H9 (cell line): ENCODE results near the gene SPATA16. TPM values are rescaled to one million over a fixed set of nuclear protein-coding genes. Genes with fewer than 3 reads are reported as not detected.

ENCODE experiments used
- DNase-seq: peaks from one replicate; pipeline ENCODE4 v3.0.0-alpha.2; 2017
- H2AFZ ChIP-seq: one replicate; pipeline ENCODE4 v1.6.1; 2013; ENCODE audit warnings: mild to moderate bottlenecking, low read length, control low read depth, moderate library complexity
- H2AK5ac ChIP-seq: 2 replicates; pipeline ENCODE4 v1.6.1; 2013; ENCODE audit warnings: low read length, control low read depth, mixed read lengths; ENCODE audit not compliant: insufficient read length
- H2BK120ac ChIP-seq: one replicate; pipeline ENCODE4 v1.6.1; 2013; ENCODE audit warnings: low read depth, mild to moderate bottlenecking, low read length, control low read depth, inconsistent platforms; ENCODE audit not compliant: poor library complexity, severe bottlenecking
- H2BK12ac ChIP-seq: 2 replicates; pipeline ENCODE4 v1.6.1; 2013; ENCODE audit warnings: low read length, control low read depth, mixed read lengths, low read depth; ENCODE audit not compliant: insufficient read length
- H2BK15ac ChIP-seq: 2 replicates; pipeline ENCODE4 v1.6.1; 2013; ENCODE audit warnings: low read depth, low read length, control low read depth
- H2BK20ac ChIP-seq: one replicate; pipeline ENCODE4 v1.6.1; 2013; ENCODE audit warnings: low read depth, mild to moderate bottlenecking, low read length, control low read depth, inconsistent platforms; ENCODE audit not compliant: poor library complexity, severe bottlenecking
- H2BK5ac ChIP-seq: 2 replicates; pipeline ENCODE4 v1.6.1; 2013; ENCODE audit warnings: low read length, control low read depth, mixed read lengths; ENCODE audit not compliant: insufficient read length
- H3K14ac ChIP-seq: 2 replicates; pipeline ENCODE4 v1.6.1; 2013; ENCODE audit warnings: low read length, control low read depth; ENCODE audit not compliant: insufficient read depth
- H3K18ac ChIP-seq: 2 replicates; pipeline ENCODE4 v1.6.1; 2013; ENCODE audit warnings: low read depth, mild to moderate bottlenecking, mixed read lengths, low read length, control low read depth; ENCODE audit not compliant: insufficient read length
- H3K23ac ChIP-seq: 2 replicates; pipeline ENCODE4 v1.6.1; 2013; ENCODE audit warnings: low read length, control low read depth, mixed read lengths, low read depth; ENCODE audit not compliant: insufficient read length
- H3K23me2 ChIP-seq: 2 replicates; pipeline ENCODE4 v1.6.1; 2013; ENCODE audit warnings: low read depth, mild to moderate bottlenecking, mixed read lengths, low read length, control low read depth; ENCODE audit not compliant: insufficient read length, poor library complexity, severe bottlenecking
- H3K27ac ChIP-seq: 2 replicates; pipeline ENCODE4 v1.5.1; 2013; ENCODE audit warnings: low read length, control low read depth, mixed read lengths, low read depth; ENCODE audit not compliant: insufficient read length
- H3K27me3 ChIP-seq: 2 replicates; pipeline ENCODE4 v1.6.1; 2013; ENCODE audit warnings: low read length, control low read depth, inconsistent platforms; ENCODE audit not compliant: insufficient read depth
- H3K4ac ChIP-seq: 2 replicates; pipeline ENCODE4 v1.6.1; 2013; ENCODE audit warnings: low read depth, mild to moderate bottlenecking, control low read depth, inconsistent platforms, low read length, moderate library complexity
- H3K4me1 ChIP-seq: 2 replicates; pipeline ENCODE4 v1.6.1; 2013; ENCODE audit warnings: low read length, control low read depth, inconsistent platforms; ENCODE audit not compliant: insufficient read depth
- H3K4me2 ChIP-seq: 2 replicates; pipeline ENCODE4 v1.6.1; 2013; ENCODE audit warnings: low read length, control low read depth, mixed read lengths; ENCODE audit not compliant: insufficient read length, insufficient read depth
- H3K56ac ChIP-seq: 2 replicates; pipeline ENCODE4 v1.6.1; 2013; ENCODE audit warnings: low read depth, mild to moderate bottlenecking, mixed read lengths, low read length, control low read depth; ENCODE audit not compliant: insufficient read length
- H3K79me1 ChIP-seq: 2 replicates; pipeline ENCODE4 v1.6.1; 2013; ENCODE audit warnings: low read depth, mild to moderate bottlenecking, moderate library complexity, low read length, control low read depth, inconsistent platforms; ENCODE audit not compliant: insufficient read depth, poor library complexity, severe bottlenecking
- H3K79me2 ChIP-seq: 2 replicates; pipeline ENCODE4 v1.6.1; 2013; ENCODE audit warnings: low read length, control low read depth, inconsistent platforms; ENCODE audit not compliant: insufficient read depth
- H3K9ac ChIP-seq: 2 replicates; pipeline ENCODE4 v1.6.1; 2013; ENCODE audit warnings: low read length, control low read depth, mixed read lengths; ENCODE audit not compliant: insufficient read length; ENCODE audit errors: extremely low read depth
- H3K9me3 ChIP-seq: one replicate; pipeline ENCODE4 v1.6.1; 2013; ENCODE audit warnings: low read depth, low read length, inconsistent platforms; ENCODE audit not compliant: control insufficient read depth
- H3T11ph ChIP-seq: one replicate; pipeline ENCODE4 v1.6.1; 2013; ENCODE audit warnings: mild to moderate bottlenecking, low read length, control low read depth, inconsistent platforms
- H4K20me1 ChIP-seq: one replicate; pipeline ENCODE4 v1.6.1; 2013; ENCODE audit not compliant: control insufficient read depth, insufficient read length, insufficient read depth
- H4K5ac ChIP-seq: 2 replicates; pipeline ENCODE4 v1.6.1; 2013; ENCODE audit warnings: low read depth, mild to moderate bottlenecking, mixed read lengths, low read length, control low read depth; ENCODE audit not compliant: insufficient read length
- H4K8ac ChIP-seq: replicated peaks from 2 replicates; pipeline ENCODE4 v1.6.1; 2013; ENCODE audit warnings: low read length, control low read depth, mixed read lengths, low read depth; ENCODE audit not compliant: insufficient read length
- H4K91ac ChIP-seq: 2 replicates; pipeline ENCODE4 v1.6.1; 2013; ENCODE audit warnings: low read depth, mild to moderate bottlenecking, moderate library complexity, mixed read lengths, low read length, control low read depth; ENCODE audit not compliant: insufficient read length
- H3K27ac Mint-ChIP-seq, 3 experiments: 2 replicates in 2 of 3; 3 replicates in 1 of 3; pipeline ENCODE4 v1.8.0; 2020 to 2021; ENCODE audit warnings: mixed read lengths in 3 of 3, mild to moderate bottlenecking in 1 of 3, moderate library complexity in 1 of 3
- H3K27me3 Mint-ChIP-seq: 2 replicates; pipeline ENCODE4 v1.8.0; 2021; ENCODE audit warnings: low read depth, mild to moderate bottlenecking, moderate library complexity, mixed read lengths
- H3K36me3 Mint-ChIP-seq, 3 experiments: 2 replicates in 2 of 3; 3 replicates in 1 of 3; pipeline ENCODE4 v1.8.0; 2020 to 2021; ENCODE audit warnings: low read depth in 3 of 3, mixed read lengths in 3 of 3; ENCODE audit not compliant: insufficient read depth in 1 of 3
- H3K4me1 Mint-ChIP-seq, 2 experiments: 2 replicates each; pipeline ENCODE4 v1.8.0; 2020; ENCODE audit warnings: mixed read lengths in 2 of 2
- H3K4me3 Mint-ChIP-seq, 2 experiments: 2 replicates in 1 of 2; 3 replicates in 1 of 2; pipeline ENCODE4 v1.8.0; 2020 to 2021; ENCODE audit warnings: mild to moderate bottlenecking in 2 of 2, mixed read lengths in 2 of 2, moderate library complexity in 1 of 2
- H3K9me3 Mint-ChIP-seq, 2 experiments: 2 replicates in 1 of 2; 3 replicates in 1 of 2; pipeline ENCODE4 v1.8.0; 2020; ENCODE audit warnings: mild to moderate bottlenecking in 2 of 2, mixed read lengths in 2 of 2, moderate library complexity in 1 of 2
- WGBS: extraction: QIAGEN DNeasy Blood & Tissue Kit; methylation state at CpG from one replicate; pipeline ENCODE4 v1.1.7; 2013; ENCODE audit warnings: missing lambda C conversion rate, low lambda C conversion rate, mixed read lengths; ENCODE audit not compliant: insufficient read length; ENCODE audit errors: extremely low coverage; 5-methylcytosine and 5-hydroxymethylcytosine counted together
- total RNA-seq: library from RNA; stranded (reverse); gene quantifications from 2 replicates; pipeline ENCODE4 v1.2.1, GENCODE V29; 2021
- TF ChIP-seq, protein P1 (sequence below): fragments of 200-600 bp; sonication (generic); conservative IDR thresholded peaks from 3 replicates; pipeline ENCODE4 v1.8.0; 2021; ENCODE audit warnings: antibody characterized with exemption, mild to moderate bottlenecking

SPATA16 gene
- total RNA-seq, 1 experiment from 2014 or later, result not detected

DNA sequence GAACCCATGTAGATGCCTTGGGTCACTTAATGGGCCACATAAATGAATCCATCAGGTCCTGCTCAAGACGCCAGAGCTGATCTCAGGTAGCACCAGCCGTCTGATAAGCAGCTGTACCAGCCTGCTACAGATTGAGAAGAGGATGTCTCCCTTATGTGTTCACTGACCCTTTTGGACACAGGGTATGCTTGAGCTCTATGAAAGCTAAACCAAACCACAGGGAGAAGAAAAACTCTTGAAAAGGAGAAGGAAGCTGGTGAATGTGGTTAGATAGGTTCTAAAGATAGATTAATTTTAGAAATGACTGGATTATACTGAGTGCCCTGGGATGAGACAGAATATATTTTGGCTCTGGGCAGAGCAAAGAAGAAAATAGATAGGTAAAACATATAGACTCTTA, 187.5 kb downstream of the SPATA16 start:
- H3K23me2 ChIP-seq, result no peaks in the 10 kb centered on the region
- H3K9ac ChIP-seq, result no peak overlapping the region
- DNase-seq, result no peak
- H2BK20ac ChIP-seq, result no peak overlapping the region
- H4K91ac ChIP-seq, result no peak overlapping the region
- H2BK15ac ChIP-seq, result no peak overlapping the region
- H3K18ac ChIP-seq, result no peak overlapping the region
- no peak overlapping the region for H3K23ac ChIP-seq
- no peaks in the 10 kb centered on the region for H3K79me2 ChIP-seq
- no peak overlapping the region for H3T11ph ChIP-seq
- H3K79me1 ChIP-seq, result no peaks in the 10 kb centered on the region
- no peaks in the 10 kb centered on the region for H3K4me1 ChIP-seq
- H4K8ac ChIP-seq, result no peak overlapping the region
- WGBS, result no CpG with 5 or more reads among the region's 2 CpGs
- Mint-ChIP-seq H3K27ac (no peak overlapping the region), H3K27me3 (no peaks in the 10 kb centered on the region), H3K36me3 (no peaks in the 10 kb centered on the region), H3K4me1 (peaks cover 3% of the 10 kb centered on the region in 2 experiments; a peak in 3 of 4 replicates), H3K4me3 (no peak overlapping the region), H3K9me3 (no peaks in the 10 kb centered on the region)
- no peak overlapping the region for H3K4me2 ChIP-seq
- H2BK12ac ChIP-seq, result no peak overlapping the region
- H2AFZ ChIP-seq, result no peak overlapping the region
- H4K20me1 ChIP-seq, result no peaks in the 10 kb centered on the region
- no peak overlapping the region for H2BK120ac ChIP-seq
- TF ChIP-seq, protein P1, sequence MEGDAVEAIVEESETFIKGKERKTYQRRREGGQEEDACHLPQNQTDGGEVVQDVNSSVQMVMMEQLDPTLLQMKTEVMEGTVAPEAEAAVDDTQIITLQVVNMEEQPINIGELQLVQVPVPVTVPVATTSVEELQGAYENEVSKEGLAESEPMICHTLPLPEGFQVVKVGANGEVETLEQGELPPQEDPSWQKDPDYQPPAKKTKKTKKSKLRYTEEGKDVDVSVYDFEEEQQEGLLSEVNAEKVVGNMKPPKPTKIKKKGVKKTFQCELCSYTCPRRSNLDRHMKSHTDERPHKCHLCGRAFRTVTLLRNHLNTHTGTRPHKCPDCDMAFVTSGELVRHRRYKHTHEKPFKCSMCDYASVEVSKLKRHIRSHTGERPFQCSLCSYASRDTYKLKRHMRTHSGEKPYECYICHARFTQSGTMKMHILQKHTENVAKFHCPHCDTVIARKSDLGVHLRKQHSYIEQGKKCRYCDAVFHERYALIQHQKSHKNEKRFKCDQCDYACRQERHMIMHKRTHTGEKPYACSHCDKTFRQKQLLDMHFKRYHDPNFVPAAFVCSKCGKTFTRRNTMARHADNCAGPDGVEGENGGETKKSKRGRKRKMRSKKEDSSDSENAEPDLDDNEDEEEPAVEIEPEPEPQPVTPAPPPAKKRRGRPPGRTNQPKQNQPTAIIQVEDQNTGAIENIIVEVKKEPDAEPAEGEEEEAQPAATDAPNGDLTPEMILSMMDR, result no peak
- no peak overlapping the region for H3K56ac ChIP-seq
- no peak overlapping the region for H2AK5ac ChIP-seq
- no peak overlapping the region for H3K14ac ChIP-seq
- H3K9me3 ChIP-seq, result no peaks in the 10 kb centered on the region
- H2BK5ac ChIP-seq, result no peak overlapping the region
- H3K27me3 ChIP-seq, result no peaks in the 10 kb centered on the region
- H3K27ac ChIP-seq, result no peak overlapping the region
- H3K4ac ChIP-seq, result no peak overlapping the region
- H4K5ac ChIP-seq, result no peak overlapping the region
